Right lobe of liver (tissue), 6 donors: ENCODE results near the gene E2F2. TPM values are rescaled to one million over a fixed set of nuclear protein-coding genes. Genes with fewer than 3 reads are reported as not detected.

Source experiments
- ATAC-seq, 4 donors: fragments of 200-7000 bp; cut with Tn5 transposase; one replicate each; pipeline ENCODE4 v1.9.1; 2020; ENCODE audit warnings: mild to moderate bottlenecking in 4 of 4, moderate library complexity in 4 of 4
- DNase-seq, 3 donors: peaks; one replicate each; pipeline ENCODE4 v3.0.0-alpha.2; 2020
- H3K27ac ChIP-seq, 3 donors: fragments of 200-600 bp; one replicate each; pipeline ENCODE4 v1.8.0; 2022
- H3K27me3 ChIP-seq, 2 donors: fragments of 200-600 bp; one replicate each; pipeline ENCODE4 v1.8.0; 2022
- H3K36me3 ChIP-seq, 4 donors: fragments of 200-600 bp; sonication (generic) in 1 of 4; one replicate each; pipeline versions ENCODE4 v1.5.1 to v1.8.0; 2017 to 2022; ENCODE audit warnings: control low read depth in 1 of 4
- H3K4me1 ChIP-seq, 4 donors: fragments of 200-600 bp; sonication (generic) in 1 of 4; one replicate each; pipeline versions ENCODE4 v1.5.1 to v1.8.0; 2017 to 2022; ENCODE audit warnings: control low read depth in 1 of 4
- H3K4me3 ChIP-seq, 3 donors: fragments of 200-600 bp; one replicate each; pipeline ENCODE4 v1.8.0; 2022
- H3K9me3 ChIP-seq, 4 donors: fragments of 200-600 bp; sonication (generic) in 1 of 4; one replicate each; pipeline versions ENCODE4 v1.5.1 to v1.8.0; 2017 to 2022; ENCODE audit warnings: control low read depth in 1 of 4
- POLR2A ChIP-seq: fragments of 450-650 bp; IDR thresholded peaks from one replicate; pipeline ENCODE4 v1.6.1; 2017; ENCODE audit warnings: antibody characterized with exemption, mild to moderate bottlenecking
- WGBS: methylation state at CpG from one replicate; pipeline ENCODE4 v1.1.6; 2018; ENCODE audit warnings: low coverage, low lambda C conversion rate; ENCODE audit not compliant: insufficient coverage; ENCODE audit errors: missing lambda C conversion rate; 5-methylcytosine and 5-hydroxymethylcytosine counted together
- intact Hi-C, 2 donors: fragments of 100-400 bp; cut with DNase I; formaldehyde crosslinking; loops; one replicate each; pipeline versions ENCODE4 v1.11.2 to v1.14.1; 2022
- total RNA-seq, 6 experiments: library from RNA; depleted of rRNA in 2 of 6; stranded (reverse); fragments of >200 nt in 2 of 6; fragmentation: NEBNext Ultra II Directional in 3 of 6; extraction: Animal tissue kit (Norgen Biotek cat#: 25700) in 3 of 6; gene quantifications; one replicate each; pipeline versions ENCODE4 v1.1.0 to v1.2.4, GENCODE V29; 2016 to 2023
- TF ChIP-seq, protein P1 (sequence below), 4 donors: fragments of 200-600 bp in 3 of 4; fragments of 450-650 bp in 1 of 4; IDR thresholded peaks; one replicate each; pipeline versions ENCODE4 v1.5.1 to v1.8.0; 2016 to 2022; ENCODE audit warnings: antibody characterized with exemption in 4 of 4, mild to moderate bottlenecking in 2 of 4
- donor health status: DM: no; HTN: yes; CAD: no.
- donor health status: DM: no; HTN: no; CAD: no.
- donor health status: DM: no; HTN: no; CAD: no.
- donor health status: DM: no; HTN: yes; CAD: no.
- donor health status: DM: no; HTN: yes; CAD: no.

Gene E2F2
- total RNA-seq, 6 experiments from 2014 or later: 0.18 to 1.2 (median 0.70) TPM

GRCh38 chr1:23563755-23564374 is 32.8 kb upstream of the E2F2 start:
- ATAC-seq: no peak
- WGBS: 80% methylated on average over 1 of the region's 3 CpGs
- peaks cover 0 to 7% of the 10 kb centered on the region in 2 donors for H3K27me3 ChIP-seq
- no peak overlapping the region for H3K4me3 ChIP-seq
- H3K36me3 ChIP-seq: no peaks in the 10 kb centered on the region
- H3K9me3 ChIP-seq: no peaks in the 10 kb centered on the region
- TF ChIP-seq, protein P1, sequence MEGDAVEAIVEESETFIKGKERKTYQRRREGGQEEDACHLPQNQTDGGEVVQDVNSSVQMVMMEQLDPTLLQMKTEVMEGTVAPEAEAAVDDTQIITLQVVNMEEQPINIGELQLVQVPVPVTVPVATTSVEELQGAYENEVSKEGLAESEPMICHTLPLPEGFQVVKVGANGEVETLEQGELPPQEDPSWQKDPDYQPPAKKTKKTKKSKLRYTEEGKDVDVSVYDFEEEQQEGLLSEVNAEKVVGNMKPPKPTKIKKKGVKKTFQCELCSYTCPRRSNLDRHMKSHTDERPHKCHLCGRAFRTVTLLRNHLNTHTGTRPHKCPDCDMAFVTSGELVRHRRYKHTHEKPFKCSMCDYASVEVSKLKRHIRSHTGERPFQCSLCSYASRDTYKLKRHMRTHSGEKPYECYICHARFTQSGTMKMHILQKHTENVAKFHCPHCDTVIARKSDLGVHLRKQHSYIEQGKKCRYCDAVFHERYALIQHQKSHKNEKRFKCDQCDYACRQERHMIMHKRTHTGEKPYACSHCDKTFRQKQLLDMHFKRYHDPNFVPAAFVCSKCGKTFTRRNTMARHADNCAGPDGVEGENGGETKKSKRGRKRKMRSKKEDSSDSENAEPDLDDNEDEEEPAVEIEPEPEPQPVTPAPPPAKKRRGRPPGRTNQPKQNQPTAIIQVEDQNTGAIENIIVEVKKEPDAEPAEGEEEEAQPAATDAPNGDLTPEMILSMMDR (IDR thresholded peaks at IDR 0.05): no peak
- no peak for TF ChIP-seq POLR2A
- peaks cover 0 to 10% (median under 1%) of the 10 kb centered on the region in 4 donors for H3K4me1 ChIP-seq
- no peak for DNase-seq
- peak overlapping the region; percentile 13 to 82 (median 21) for H3K27ac ChIP-seq
- intact Hi-C loops: no loop called here

DNA sequence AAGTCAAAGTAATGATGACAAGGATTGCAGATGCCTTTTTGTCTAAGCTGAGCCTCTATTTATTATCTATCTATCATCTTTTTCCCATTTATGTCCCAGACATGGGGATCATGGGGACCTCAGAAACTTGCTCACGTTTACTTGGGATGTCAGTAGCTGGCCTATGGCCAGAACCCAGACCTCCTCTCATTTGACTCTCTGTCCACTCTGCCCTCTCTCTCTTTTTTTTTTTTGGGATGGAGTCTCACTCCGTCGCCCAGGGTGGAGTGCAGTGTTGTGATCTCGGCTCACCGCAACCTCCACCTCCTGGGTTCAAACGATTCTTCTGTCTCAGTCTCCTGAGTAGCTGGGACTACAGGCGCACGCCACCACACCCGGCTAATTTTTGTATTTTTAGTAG is 32.0 kb upstream of the E2F2 start:
- H3K27me3 ChIP-seq: no peaks in the 10 kb centered on the region
- TF ChIP-seq, protein P1 (IDR thresholded peaks at IDR 0.05): no peak
- no peak for TF ChIP-seq POLR2A
- intact Hi-C loops: no loop called here
- 61% methylated on average over 8 of the region's 9 CpGs for WGBS
- peak overlapping the region; percentile 21 to 82 (median 42) for H3K27ac ChIP-seq
- no peaks in the 10 kb centered on the region for H3K36me3 ChIP-seq
- no peaks in the 10 kb centered on the region for H3K9me3 ChIP-seq
- DNase-seq (no peak), ATAC-seq (no peak)
- peaks cover 0 to 18% (median under 1%) of the 10 kb centered on the region in 4 donors for H3K4me1 ChIP-seq
- no peak overlapping the region for H3K4me3 ChIP-seq

GRCh38 chr1:23562137-23562876 is 31.3 kb upstream of the E2F2 start:
- H3K4me3 ChIP-seq: no peak overlapping the region
- ATAC-seq (peak; percentile 63 to 78 (median 74)), DNase-seq (peak; percentile 89 to 97 (median 92))
- peaks cover 0 to 18% (median under 1%) of the 10 kb centered on the region in 4 donors for H3K4me1 ChIP-seq
- H3K9me3 ChIP-seq: no peaks in the 10 kb centered on the region
- H3K27me3 ChIP-seq: no peaks in the 10 kb centered on the region
- intact Hi-C loops: no loop called here
- TF ChIP-seq, protein P1 (IDR thresholded peaks at IDR 0.05): no peak
- TF ChIP-seq POLR2A: peak; percentile 47
- WGBS: 3% methylated on average over 18 of the region's 19 CpGs
- no peaks in the 10 kb centered on the region for H3K36me3 ChIP-seq
- peak overlapping the region; percentile 73 to 82 (median 75) for H3K27ac ChIP-seq

DNA sequence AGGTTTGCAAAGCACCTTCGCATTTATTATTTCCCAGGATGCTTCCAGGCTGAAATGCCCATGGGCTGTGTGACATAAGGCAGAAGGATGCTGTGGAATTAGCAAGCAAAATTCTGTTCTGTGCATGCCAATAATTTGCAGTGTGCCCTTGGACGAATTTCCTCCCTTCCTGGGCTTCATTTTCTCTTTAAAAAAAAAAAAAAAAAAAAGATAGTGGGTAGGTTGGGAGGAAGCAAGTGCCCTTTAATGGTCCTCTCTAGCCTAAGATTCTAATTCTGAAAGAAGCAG is 30.7 kb upstream of the E2F2 start:
- H3K4me1 ChIP-seq: peaks cover 0 to 18% (median under 1%) of the 10 kb centered on the region in 4 donors
- WGBS: 53% methylated on average over 2 of the region's 2 CpGs
- no peaks in the 10 kb centered on the region for H3K9me3 ChIP-seq
- ATAC-seq: no peak
- intact Hi-C loops: no loop called here
- peak overlapping the region; percentile 73 to 82 (median 75) for H3K27ac ChIP-seq
- H3K27me3 ChIP-seq: no peaks in the 10 kb centered on the region
- H3K36me3 ChIP-seq: no peaks in the 10 kb centered on the region
- no peak for TF ChIP-seq POLR2A
- TF ChIP-seq, protein P1 (IDR thresholded peaks at IDR 0.05): no peak
- H3K4me3 ChIP-seq: no peak overlapping the region
- DNase-seq: no peak
